Measurements from ENCODE around the gene DDX23. TPM values are rescaled to one million over a fixed set of nuclear protein-coding genes. Genes with fewer than 3 reads are reported as not detected.

DDX23 gene
- total and polyA plus RNA-seq, 8 donors, result 66.5 to 116 (median 108) TPM

DNA sequence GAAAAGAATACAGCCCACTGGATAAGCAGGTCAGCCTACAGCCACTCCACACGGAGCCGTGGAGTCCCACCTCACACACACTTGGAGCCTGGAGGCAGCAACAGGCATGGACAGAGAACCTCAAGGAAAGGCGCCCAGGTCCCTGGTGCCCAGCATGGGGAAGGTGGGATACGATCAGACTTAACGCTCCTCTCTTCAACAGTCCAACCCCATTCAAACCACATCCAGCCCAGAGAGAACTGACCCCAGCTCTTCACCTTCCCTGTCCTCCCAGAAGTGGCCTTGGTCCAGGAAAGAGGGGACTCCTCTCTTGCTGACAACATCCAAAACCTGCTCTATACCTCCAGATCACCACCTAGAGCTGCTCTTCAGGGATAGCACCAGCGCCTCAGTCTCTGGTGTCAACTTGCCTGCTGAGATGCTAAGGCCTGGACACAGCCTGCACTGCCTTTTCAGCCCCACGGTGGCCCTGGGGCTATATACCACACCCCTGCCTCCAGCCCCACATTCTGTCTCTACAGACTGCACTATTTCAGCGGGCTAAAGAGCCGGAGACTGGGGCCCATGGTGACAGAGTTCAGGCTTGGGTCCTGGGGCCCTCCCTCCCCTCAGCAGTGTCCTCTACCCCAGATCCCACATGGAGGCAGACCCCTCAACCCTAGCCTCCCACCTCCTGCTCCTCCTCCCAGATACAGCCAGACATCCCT lies 70.1 kb downstream of the DDX23 start:
- H3K27ac ChIP-seq, result no peak overlapping the region
- no peaks in the 10 kb centered on the region for H3K9me3 ChIP-seq
- ATAC-seq, result no peak
- no peak for TF ChIP-seq CTCF (IDR thresholded peaks at IDR 0.05)
- H3K36me3 ChIP-seq, result peaks cover 0 to 7% of the 10 kb centered on the region in 2 donors
- no peak overlapping the region for H3K4me3 ChIP-seq
- DNase-seq, result peak in 1 of 4 donors; percentile 31
- intact Hi-C loops (cut with DNase I), result no loop called here
- no peaks in the 10 kb centered on the region for H3K27me3 ChIP-seq
- peaks cover 8 to 26% of the 10 kb centered on the region in 2 donors for H3K4me1 ChIP-seq

GRCh38 chr12:48780381-48781025 lies 71.5 kb downstream of the DDX23 start:
- ATAC-seq, result no peak
- intact Hi-C loops (cut with DNase I), result no loop called here
- H3K27ac ChIP-seq, result peak overlapping the region in 1 of 2 donors; percentile 26

DNA sequence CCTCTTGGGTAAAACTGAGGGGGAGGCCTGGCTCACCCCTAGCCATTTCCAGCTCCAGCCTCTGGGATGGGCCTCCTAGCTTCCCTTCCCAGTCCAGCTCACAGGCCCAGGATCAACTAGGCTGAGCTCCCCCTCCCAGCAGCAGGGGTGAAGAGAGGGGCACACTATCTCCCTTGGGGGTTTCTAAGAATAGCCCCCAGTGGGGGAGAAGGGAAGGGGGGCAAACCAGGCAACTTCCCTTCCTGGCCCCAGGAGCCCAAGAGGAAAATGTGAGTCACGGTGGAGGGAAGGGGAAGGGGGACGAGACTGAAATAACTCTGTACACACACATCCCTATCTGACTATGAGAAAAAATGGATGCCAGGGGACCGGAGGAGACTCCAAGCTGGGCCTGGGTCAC lies 72.1 kb downstream of the DDX23 start:
- no peak for TF ChIP-seq CTCF (IDR thresholded peaks at IDR 0.05)
- ATAC-seq (no peak), DNase-seq (peak in 1 of 4 donors; percentile 8)
- intact Hi-C loops (cut with DNase I), result no loop called here
- Histone ChIP-seq H3K36me3 (peaks cover 0 to 26% of the 10 kb centered on the region in 2 donors), H3K4me3 (no peak overlapping the region), H3K9me3 (no peaks in the 10 kb centered on the region), H3K27me3 (no peaks in the 10 kb centered on the region), H3K27ac (peak overlapping the region in 1 of 2 donors; percentile 26), H3K4me1 (peaks cover 7 to 24% of the 10 kb centered on the region in 2 donors)

More at GRCh38 chr12:48780381-48781025, 71.5 kb downstream of the DDX23 start:
- Histone ChIP-seq H3K27me3 (no peaks in the 10 kb centered on the region), H3K4me1 (peaks cover 7 to 24% of the 10 kb centered on the region in 2 donors), H3K4me3 (no peak overlapping the region), H3K9me3 (no peaks in the 10 kb centered on the region), H3K36me3 (peaks cover 0 to 20% of the 10 kb centered on the region in 2 donors)
- no peak for TF ChIP-seq CTCF (IDR thresholded peaks at IDR 0.05)
- DNase-seq, result peak in 1 of 4 donors; percentile 10

Other genes with a start within 250 kb of the DDX23 start
- gene KANSL2, start 169.9 kb downstream of the DDX23 start, total RNA-seq, result 10 to 100 TPM; 28.0 to 30.6 TPM
- 10 to 100 TPM; 47.8 to 58.3 (median 52.2) TPM for gene KANSL2, start 169.9 kb downstream of the DDX23 start, polyA plus RNA-seq (ENCODE audit: insufficient read length in 6 of 6)
- 10 to 100 TPM; 28.7 to 36.2 TPM for gene CCNT1, start 135.5 kb downstream of the DDX23 start, total RNA-seq
- gene CCNT1, start 135.5 kb downstream of the DDX23 start, polyA plus RNA-seq (ENCODE audit: insufficient read length in 6 of 6), result 10 to 100 TPM; 30.7 to 34.2 (median 31.3) TPM
- 10 to 100 TPM; 33.0 to 54.0 TPM for gene ADCY6, start 63.1 kb downstream of the DDX23 start, total RNA-seq
- gene ADCY6, start 63.1 kb downstream of the DDX23 start, polyA plus RNA-seq (ENCODE audit: insufficient read length in 6 of 6), result 10 to 100 TPM; 54.2 to 67.0 (median 60.0) TPM
- gene CACNB3, start 33.7 kb downstream of the DDX23 start, total RNA-seq, result 10 to 100 TPM; 26.4 to 42.5 TPM
- gene CACNB3, start 33.7 kb downstream of the DDX23 start, polyA plus RNA-seq (ENCODE audit: insufficient read length in 6 of 6), result 10 to 100 TPM; 33.0 to 40.4 (median 38.4) TPM
- gene RND1, start 13.7 kb upstream of the DDX23 start, total RNA-seq, result 10 to 100 TPM in 1 of 2 donors, 1 to 10 TPM in 1; 4.0 to 28.1 TPM
- 1 to 10 TPM; 1.8 to 4.9 (median 2.3) TPM for gene RND1, start 13.7 kb upstream of the DDX23 start, polyA plus RNA-seq (ENCODE audit: insufficient read length in 6 of 6)
- 10 to 100 TPM; 51.6 to 87.4 TPM for gene FKBP11, start 73.3 kb upstream of the DDX23 start, total RNA-seq
- 10 to 100 TPM; 17.2 to 27.9 (median 21.9) TPM for gene FKBP11, start 73.3 kb upstream of the DDX23 start, polyA plus RNA-seq (ENCODE audit: insufficient read length in 6 of 6)
- 100 to 1,000 TPM; 184 to 186 TPM for gene ARF3, start 105.3 kb upstream of the DDX23 start, total RNA-seq
- gene ARF3, start 105.3 kb upstream of the DDX23 start, polyA plus RNA-seq (ENCODE audit: insufficient read length in 6 of 6), result 100 to 1,000 TPM in 3 of 6 donors, 10 to 100 TPM in 3; 91.8 to 116 (median 102) TPM
- under 1 TPM; 0.15 to 0.58 TPM for gene WNT10B, start 119.6 kb upstream of the DDX23 start, total RNA-seq
- gene WNT10B, start 119.6 kb upstream of the DDX23 start, polyA plus RNA-seq (ENCODE audit: insufficient read length in 6 of 6), result under 1 TPM in 3 of 6 donors, not detected in 3; 0.10 to 0.12 (median 0.10) TPM
- gene WNT1, start 126.2 kb upstream of the DDX23 start, total RNA-seq, result not detected
- gene WNT1, start 126.2 kb upstream of the DDX23 start, polyA plus RNA-seq (ENCODE audit: insufficient read length in 6 of 6), result not detected
- under 1 TPM; 0.06 to 0.08 TPM for gene DDN, start 147.2 kb upstream of the DDX23 start, total RNA-seq
- gene DDN, start 147.2 kb upstream of the DDX23 start, polyA plus RNA-seq (ENCODE audit: insufficient read length in 6 of 6), result under 1 TPM; 0.10 to 0.68 (median 0.30) TPM
- gene PRKAG1, start 166.6 kb upstream of the DDX23 start, total RNA-seq, result 10 to 100 TPM; 48.4 to 62.7 TPM
- 10 to 100 TPM; 69.0 to 81.8 (median 78.4) TPM for gene PRKAG1, start 166.6 kb upstream of the DDX23 start, polyA plus RNA-seq (ENCODE audit: insufficient read length in 6 of 6)
- 100 to 1,000 TPM in 1 of 2 donors, 10 to 100 TPM in 1; 81.2 to 110 TPM for gene KMT2D, start 208.6 kb upstream of the DDX23 start, total RNA-seq
- gene KMT2D, start 208.6 kb upstream of the DDX23 start, polyA plus RNA-seq (ENCODE audit: insufficient read length in 6 of 6), result 10 to 100 TPM; 52.7 to 71.3 (median 67.5) TPM
- gene RHEBL1, start 217.8 kb upstream of the DDX23 start, total RNA-seq, result 1 to 10 TPM in 1 of 2 donors, under 1 TPM in 1; 0.71 to 1.1 TPM
- 1 to 10 TPM; 1.9 to 3.6 (median 2.4) TPM for gene RHEBL1, start 217.8 kb upstream of the DDX23 start, polyA plus RNA-seq (ENCODE audit: insufficient read length in 6 of 6)
- gene DHH, start 242.6 kb upstream of the DDX23 start, total RNA-seq, result 1 to 10 TPM; 2.0 to 2.9 TPM
- gene DHH, start 242.6 kb upstream of the DDX23 start, polyA plus RNA-seq (ENCODE audit: insufficient read length in 6 of 6), result under 1 TPM; 0.29 to 0.84 (median 0.68) TPM

Measured in left lung (tissue), 10 donors.